H1 (cell line): Measurements from ENCODE around the gene FXYD3. TPM values are rescaled to one million over a fixed set of nuclear protein-coding genes. Genes with fewer than 3 reads are reported as not detected.
"Not testable (repeated sequence)": the region's sequence is repeated elsewhere in the genome, so short reads cannot be mapped to it uniquely, and the experiment has no call there.

Experiments used
- CTCF ChIA-PET: fragments of 300-600 bp; sonication (Branson Sonifier 250); formaldehyde crosslinking; loops from one replicate; lab custom pipeline; 2021; ENCODE audit not compliant: partially characterized antibody; lab: Charles Lee
- POLR2A ChIA-PET: fragments of 300-600 bp; sonication (Branson Sonifier 250); formaldehyde crosslinking; loops from one replicate; lab custom pipeline; 2021; ENCODE audit warnings: inconsistent platforms; ENCODE audit not compliant: partially characterized antibody; lab: Charles Lee
- DNase-seq, 2 experiments: peaks; one replicate each; pipeline versions ENCODE4 v3.0.0 to v3.0.0-alpha.2; 2010 to 2022; ENCODE audit warnings: low spot score in 2 of 2, low read depth in 1 of 2, mixed read lengths in 1 of 2
- FAIRE-seq: peaks from 2 replicates; lab custom pipeline; 2011; peaks lifted over from hg19 to GRCh38; lab: Jason Lieb, UNC
- H2AFZ ChIP-seq: 2 replicates; pipeline ENCODE4 v1.8.1; 2012; ENCODE audit warnings: low read length, inconsistent platforms
- H2AK5ac ChIP-seq: 2 replicates; pipeline ENCODE4 v1.6.1; 2013; ENCODE audit warnings: low read depth, low read length
- H2BK120ac ChIP-seq: replicated peaks from 2 replicates; pipeline ENCODE3; 2013; ENCODE audit warnings: low read depth, low read length, inconsistent platforms
- H2BK12ac ChIP-seq: 2 replicates; pipeline ENCODE4 v1.6.1; 2013; ENCODE audit warnings: low read depth, low read length
- H2BK15ac ChIP-seq: 2 replicates; pipeline ENCODE4 v1.6.1; 2013; ENCODE audit warnings: low read length
- H2BK20ac ChIP-seq: 2 replicates; pipeline ENCODE4 v1.6.1; 2013; ENCODE audit warnings: low read length
- H2BK5ac ChIP-seq: 2 replicates; pipeline ENCODE4 v1.6.1; 2013; ENCODE audit warnings: low read depth, low read length
- H3K14ac ChIP-seq: 2 replicates; pipeline ENCODE4 v1.6.1; 2013; ENCODE audit warnings: inconsistent platforms; ENCODE audit not compliant: insufficient read length
- H3K18ac ChIP-seq: 2 replicates; pipeline ENCODE4 v1.6.1; 2013; ENCODE audit warnings: low read length; ENCODE audit errors: extremely low read depth
- H3K23ac ChIP-seq: 2 replicates; pipeline ENCODE4 v1.6.1; 2013; ENCODE audit warnings: inconsistent platforms; ENCODE audit not compliant: insufficient read length
- H3K23me2 ChIP-seq: 2 replicates; pipeline ENCODE4 v1.6.1; 2013; ENCODE audit warnings: low read depth, low read length
- H3K27ac ChIP-seq: 2 replicates; pipeline ENCODE4 v1.6.1; 2011; ENCODE audit warnings: low read depth, low read length, inconsistent platforms
- H3K27me3 ChIP-seq, 4 experiments: replicated peaks in 1 of 4; 1 replicate in 1 of 4; 2 replicates in 3 of 4; pipeline versions ENCODE4 v1.6.1 to v1.8.1; 2011 to 2013; ENCODE audit warnings: low read length in 3 of 4, mild to moderate bottlenecking in 3 of 4, inconsistent platforms in 2 of 4, mixed read lengths in 2 of 4, moderate library complexity in 1 of 4; ENCODE audit not compliant: control insufficient read depth in 3 of 4, insufficient read depth in 3 of 4; ENCODE audit errors: extremely low read depth in 1 of 4
- H3K36me3 ChIP-seq, 4 experiments: 2 replicates each; pipeline versions ENCODE4 v1.6.1 to v1.8.1; 2011 to 2013; ENCODE audit warnings: mild to moderate bottlenecking in 4 of 4, low read length in 3 of 4, moderate library complexity in 2 of 4, control low read depth in 1 of 4, inconsistent platforms in 1 of 4; ENCODE audit not compliant: insufficient read depth in 4 of 4, control insufficient read depth in 2 of 4
- H3K4ac ChIP-seq: replicated peaks from 2 replicates; pipeline ENCODE3; 2013; ENCODE audit warnings: low read length, low read depth, mixed read lengths, inconsistent platforms; ENCODE audit not compliant: insufficient read length
- H3K4me1 ChIP-seq, 4 experiments: replicated peaks in 1 of 4; 1 replicate in 1 of 4; 2 replicates in 3 of 4; pipeline versions ENCODE4 v1.6.1 to v1.8.1; 2011 to 2013; ENCODE audit warnings: low read length in 3 of 4, inconsistent platforms in 2 of 4, mixed read lengths in 1 of 4; ENCODE audit not compliant: insufficient read depth in 4 of 4, control insufficient read depth in 3 of 4
- H3K4me2 ChIP-seq, 2 experiments: 2 replicates each; pipeline versions ENCODE4 v1.6.1 to v1.8.1; 2011 to 2013; ENCODE audit warnings: low read depth in 2 of 2, low read length in 2 of 2, control low read depth in 1 of 2, inconsistent platforms in 1 of 2, mild to moderate bottlenecking in 1 of 2; ENCODE audit not compliant: insufficient read depth in 1 of 2
- H3K4me3 ChIP-seq, 4 experiments: fragments of 200-600, 300-600 bp in 1 of 4; sonication (generic), shearing (Covaris generic), sonication (Bioruptor Twin) in 1 of 4; 2 replicates each; pipeline versions ENCODE4 v1.5.1 to v1.8.1; 2011 to 2016; ENCODE audit warnings: low read length in 4 of 4, low read depth in 3 of 4, control low read depth in 2 of 4, inconsistent platforms in 2 of 4, mild to moderate bottlenecking in 2 of 4, mixed read lengths in 1 of 4, moderate library complexity in 1 of 4; ENCODE audit not compliant: insufficient read depth in 2 of 4; ENCODE audit errors: extremely low read depth in 1 of 4
- H3K56ac ChIP-seq: replicated peaks from 2 replicates; pipeline ENCODE3; 2013; ENCODE audit warnings: low read depth, mild to moderate bottlenecking, mixed read lengths, low read length, inconsistent platforms; ENCODE audit not compliant: insufficient read length
- H3K79me1 ChIP-seq: 2 replicates; pipeline ENCODE4 v1.6.1; 2013; ENCODE audit warnings: low read depth, low read length, control low read depth
- H3K79me2 ChIP-seq, 2 experiments: 2 replicates each; pipeline versions ENCODE4 v1.6.1 to v1.8.1; 2012 to 2013; ENCODE audit warnings: low read length in 2 of 2, mild to moderate bottlenecking in 2 of 2, inconsistent platforms in 1 of 2; ENCODE audit not compliant: insufficient read depth in 2 of 2, control insufficient read depth in 1 of 2
- H3K9ac ChIP-seq, 4 experiments: replicated peaks in 1 of 4; 1 replicate in 1 of 4; 2 replicates in 3 of 4; pipeline versions ENCODE4 v1.6.1 to v1.8.1; 2011 to 2013; ENCODE audit warnings: low read depth in 3 of 4, low read length in 3 of 4, control low read depth in 2 of 4, mild to moderate bottlenecking in 2 of 4, moderate library complexity in 2 of 4, inconsistent platforms in 1 of 4; ENCODE audit errors: extremely low read depth in 1 of 4
- H3K9me3 ChIP-seq, 2 experiments: 2 replicates each; pipeline versions ENCODE4 v1.6.1 to v1.8.1; 2012 to 2013; ENCODE audit warnings: mild to moderate bottlenecking in 2 of 2, moderate library complexity in 2 of 2, control low read depth in 1 of 2, inconsistent platforms in 1 of 2, low read depth in 1 of 2, low read length in 1 of 2, mixed read lengths in 1 of 2; ENCODE audit not compliant: insufficient read depth in 2 of 2
- H4K20me1 ChIP-seq, 2 experiments: replicated peaks in 1 of 2; 2 replicates each; pipeline versions ENCODE3 to v1.8.1; 2011 to 2013; ENCODE audit warnings: inconsistent platforms in 2 of 2, low read length in 2 of 2, mild to moderate bottlenecking in 1 of 2; ENCODE audit not compliant: insufficient read depth in 2 of 2, control insufficient read depth in 1 of 2
- H4K5ac ChIP-seq: 2 replicates; pipeline ENCODE4 v1.6.1; 2013; ENCODE audit warnings: low read length, low read depth, mixed read lengths, inconsistent platforms; ENCODE audit not compliant: insufficient read length
- H4K8ac ChIP-seq: 2 replicates; pipeline ENCODE4 v1.8.0; 2013; ENCODE audit warnings: mild to moderate bottlenecking, moderate library complexity, low read length, inconsistent platforms; ENCODE audit not compliant: insufficient read depth; ENCODE audit errors: extremely low read depth
- H4K91ac ChIP-seq: replicated peaks from 2 replicates; pipeline ENCODE3; 2013; ENCODE audit warnings: low read length, mixed read lengths, inconsistent platforms; ENCODE audit not compliant: insufficient read length
- CTCF ChIP-seq, 3 experiments: IDR thresholded peaks; 1 replicate in 2 of 3; 2 replicates in 1 of 3; pipeline versions ENCODE4 v1.5.1 to v1.6.1; 2011; ENCODE audit warnings: low read length in 3 of 3, mild to moderate bottlenecking in 3 of 3, inconsistent platforms in 2 of 3, low read depth in 1 of 3, moderate library complexity in 1 of 3; ENCODE audit not compliant: insufficient read depth in 1 of 3; ENCODE audit errors: control extremely low read depth in 1 of 3
- WGBS, 2 experiments: shearing (Covaris generic) in 1 of 2; methylation state at CpG; one replicate each; pipeline versions ENCODE4 v1.1.6 to v1.1.7; 2013 to 2015; ENCODE audit warnings: low lambda C conversion rate in 2 of 2, mixed read lengths in 2 of 2, inconsistent platforms in 1 of 2, low coverage in 1 of 2, missing lambda C conversion rate in 1 of 2; ENCODE audit not compliant: insufficient replicate concordance in 2 of 2, insufficient coverage in 1 of 2, insufficient read length in 1 of 2; ENCODE audit errors: extremely low coverage in 1 of 2, missing lambda C conversion rate in 1 of 2; 5-methylcytosine and 5-hydroxymethylcytosine counted together
- polyA plus RNA-seq, 7 experiments: library from polyadenylated mRNA; depleted of rRNA in 3 of 7; stranded (reverse) in 5 of 7; unstranded in 2 of 7; fragments of >200 nt in 5 of 7; fragments of 200-250 nt in 2 of 7; gene quantifications; 1 replicate in 5 of 7; 2 replicates in 1 of 7; 4 replicates in 1 of 7; pipeline versions ENCODE4 v1.2.1 to v1.2.3, GENCODE V29; 2011 to 2013; ENCODE audit warnings: missing spikeins in 2 of 7, mixed read lengths in 2 of 7
- total RNA-seq: library from RNA; stranded (reverse); fragmentation: NEBNext Ultra II Directional; extraction: Animal tissue kit (Norgen Biotek cat#: 25700); gene quantifications from 2 replicates; pipeline ENCODE4 v1.2.1, GENCODE V29; 2021

FXYD3 gene
- total and polyA plus RNA-seq, 2 of the 8 experiments (the other 6 are each of a cell fraction or from before 2014, with no cell fraction given): 0.33 TPM; not detected in 1

- peak in 2 of 3 experiments; percentile 10 to 35; a peak in 2 of 4 replicates for TF ChIP-seq CTCF (IDR thresholded peaks at IDR 0.05; ENCODE audit: control extremely low read depth in 1 of 3, insufficient read depth in 1 of 3, low read depth in 1 of 3, low read length in 3 of 3)
Observed at GRCh38 chr19:35151273-35152065, 35.8 kb downstream of the FXYD3 start (continued).

DNA sequence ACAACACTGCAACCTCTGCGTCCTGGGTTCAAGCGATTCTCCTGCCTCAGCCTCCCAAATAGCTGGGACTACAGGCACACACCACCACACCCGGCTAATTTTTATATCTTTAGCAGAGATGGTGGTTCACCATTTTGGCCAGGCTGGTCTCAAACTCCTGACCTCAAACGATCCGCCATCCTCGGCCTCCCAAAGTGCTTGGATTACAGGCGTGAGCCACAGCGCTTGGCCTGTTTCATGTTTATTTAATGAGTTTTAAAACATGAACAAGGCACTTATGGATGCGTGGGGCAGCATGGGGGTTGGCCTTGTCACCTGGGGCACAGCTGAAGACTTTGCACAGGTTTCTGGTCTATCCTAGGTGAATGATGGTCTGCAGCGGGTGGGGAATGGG is 37.5 kb downstream of the FXYD3 start:
- Histone ChIP-seq H3K36me3 (peaks cover 0 to 10% (median 4%) of the 10 kb centered on the region in 4 experiments; a peak in 5 of 8 replicates), H4K91ac (peak overlapping the region; percentile 20), H3K4me1 (peaks cover 4 to 28% (median 19%) of the 10 kb centered on the region in 4 experiments), H3K4ac (peak overlapping the region; percentile 17), H3K18ac (0 out of 2 replicates have a peak overlapping the region, but pooled peaks have one; percentile 41), H2BK15ac (peak overlapping the region; percentile 77; the same call in 1 of the 2 replicates), H2BK20ac (peak overlapping the region; percentile 15; the same call in 1 of the 2 replicates), H3K4me2 (peak overlapping the region; percentile 82 to 91), H3K4me3 (peak overlapping the region in 1 of 4 experiments; percentile 71; a peak in 3 of 8 replicates), H2BK12ac (peak overlapping the region; percentile 86; the same call in 1 of the 2 replicates), H2BK5ac (peak overlapping the region; percentile 26; the same call in 1 of the 2 replicates), H3K79me2 (peaks cover 0 to 11% of the 10 kb centered on the region in 2 experiments; a peak in 1 of 4 replicates)
- 86% methylated on average over 10 of the region's 10 CpGs; no CpG with 5 or more reads in 1 of the 2 experiments for WGBS, 2 experiments
- CTCF ChIA-PET: interaction anchor here (0.6 to 4.3 kb wide), 21 partner anchors 10 to 154 kb away, joined by 3 to 60 read pairs (median 6); partner anchors contain the start of gene FXYD7
- H2AFZ ChIP-seq, H3K9ac ChIP-seq, H2AK5ac ChIP-seq, H4K8ac ChIP-seq, H3K9me3 ChIP-seq, H2BK120ac ChIP-seq, H3K56ac ChIP-seq, H4K20me1 ChIP-seq, H3K27me3 ChIP-seq, H3K79me1 ChIP-seq, DNase-seq, FAIRE-seq, H4K5ac ChIP-seq, H3K23ac ChIP-seq, H3K27ac ChIP-seq, H3K14ac ChIP-seq, H3K23me2 ChIP-seq: not testable (repeated sequence)
- POLR2A ChIA-PET: interaction anchor here (0.6 to 5.6 kb wide), 9 partner anchors 9 to 109 kb away, joined by 3 to 67 read pairs (median 5); partner anchors contain the start of gene FXYD7
